Uterus (tissue), 4 donors: ENCODE results near the gene PDE4D. TPM values are rescaled to one million over a fixed set of nuclear protein-coding genes. Genes with fewer than 3 reads are reported as not detected.

ENCODE experiments used
- DNase-seq, 2 donors: peaks; one replicate each; pipeline ENCODE4 v3.0.0-alpha.2; 2019 to 2020
- H3K27ac ChIP-seq, 2 donors: fragments of 200-600 bp; sonication (generic); 1 replicate in 1 of 2; 2 replicates in 1 of 2; pipeline ENCODE4 v1.5.1; 2016 to 2018
- H3K27me3 ChIP-seq, 2 donors: fragments of 200-600 bp; sonication (generic); one replicate each; pipeline ENCODE4 v1.5.1; 2018 to 2019; ENCODE audit warnings: control low read depth in 1 of 2
- H3K36me3 ChIP-seq, 2 donors: fragments of 200-600 bp; sonication (generic); one replicate each; pipeline ENCODE4 v1.5.1; 2019; ENCODE audit warnings: control low read depth in 1 of 2
- H3K4me1 ChIP-seq, 2 donors: fragments of 200-600 bp; sonication (generic); one replicate each; pipeline ENCODE4 v1.5.1; 2018 to 2019; ENCODE audit warnings: control low read depth in 1 of 2
- H3K4me3 ChIP-seq, 2 donors: fragments of 200-600 bp; sonication (generic); 1 replicate in 1 of 2; 2 replicates in 1 of 2; pipeline ENCODE4 v1.5.1; 2018 to 2019; ENCODE audit warnings: mild to moderate bottlenecking in 1 of 2
- H3K9me3 ChIP-seq, 2 donors: fragments of 200-600 bp; sonication (generic); one replicate each; pipeline ENCODE4 v1.5.1; 2019; ENCODE audit warnings: control low read depth in 1 of 2
- POLR2A ChIP-seq, 2 donors: fragments of 450-650 bp; IDR thresholded peaks; one replicate each; pipeline ENCODE4 v1.6.1; 2016; ENCODE audit warnings: antibody characterized with exemption in 2 of 2, mild to moderate bottlenecking in 1 of 2, moderate library complexity in 1 of 2
- intact Hi-C: fragments of 100-400 bp; cut with DNase I; formaldehyde crosslinking; loops from one replicate; pipeline ENCODE4 v1.15.1; 2023; ENCODE audit warnings: low total_unique reads
- total RNA-seq, 4 donors: library from RNA; depleted of rRNA in 3 of 4; stranded (reverse); fragments of >200 nt in 3 of 4; gene quantifications; one replicate each; pipeline versions ENCODE4 v1.1.0 to v1.2.4, GENCODE V29; 2014 to 2023
- TF ChIP-seq, protein P1 (sequence below), 4 experiments: fragments of 200-600 bp in 2 of 4; fragments of 450-650 bp in 2 of 4; sonication (generic) in 2 of 4; IDR thresholded peaks; one replicate each; pipeline ENCODE4 v1.5.1; 2016 to 2019; ENCODE audit warnings: antibody characterized with exemption in 4 of 4, mild to moderate bottlenecking in 2 of 4, moderate library complexity in 1 of 4
- donor health status: DM: yes; HTN: yes; CAD: no.

PDE4D gene
- total RNA-seq, 4 donors from 2014 or later, result 27.1 to 77.0 (median 45.8) TPM

DNA sequence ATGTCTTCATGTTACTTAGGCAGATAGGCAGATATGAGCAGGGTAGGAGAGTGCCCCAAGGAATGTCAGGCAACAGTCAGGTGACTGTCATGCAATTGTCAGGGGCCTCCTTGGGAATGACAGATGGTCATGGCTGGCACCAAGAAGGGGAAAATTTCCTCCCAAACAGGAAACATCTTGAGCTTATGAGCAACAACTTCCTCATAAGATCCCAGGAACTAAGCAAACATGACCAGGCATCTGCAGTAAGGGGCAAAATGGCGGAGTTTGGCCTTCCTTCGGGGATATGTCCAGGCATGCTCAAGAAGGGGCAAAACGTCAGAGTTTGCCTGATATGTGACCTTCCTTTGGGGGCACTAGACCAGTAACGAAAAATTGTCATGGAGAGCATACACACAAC is 591.8 kb downstream of the PDE4D start:
- Histone ChIP-seq H3K4me3 (no peak overlapping the region), H3K9me3 (no peaks in the 10 kb centered on the region), H3K36me3 (no peaks in the 10 kb centered on the region), H3K4me1 (no peaks in the 10 kb centered on the region), H3K27me3 (no peaks in the 10 kb centered on the region), H3K27ac (peak overlapping the region in 1 of 2 donors; percentile 7)
- TF ChIP-seq POLR2A (IDR thresholded peaks at IDR 0.05), result no peak
- TF ChIP-seq, protein P1, sequence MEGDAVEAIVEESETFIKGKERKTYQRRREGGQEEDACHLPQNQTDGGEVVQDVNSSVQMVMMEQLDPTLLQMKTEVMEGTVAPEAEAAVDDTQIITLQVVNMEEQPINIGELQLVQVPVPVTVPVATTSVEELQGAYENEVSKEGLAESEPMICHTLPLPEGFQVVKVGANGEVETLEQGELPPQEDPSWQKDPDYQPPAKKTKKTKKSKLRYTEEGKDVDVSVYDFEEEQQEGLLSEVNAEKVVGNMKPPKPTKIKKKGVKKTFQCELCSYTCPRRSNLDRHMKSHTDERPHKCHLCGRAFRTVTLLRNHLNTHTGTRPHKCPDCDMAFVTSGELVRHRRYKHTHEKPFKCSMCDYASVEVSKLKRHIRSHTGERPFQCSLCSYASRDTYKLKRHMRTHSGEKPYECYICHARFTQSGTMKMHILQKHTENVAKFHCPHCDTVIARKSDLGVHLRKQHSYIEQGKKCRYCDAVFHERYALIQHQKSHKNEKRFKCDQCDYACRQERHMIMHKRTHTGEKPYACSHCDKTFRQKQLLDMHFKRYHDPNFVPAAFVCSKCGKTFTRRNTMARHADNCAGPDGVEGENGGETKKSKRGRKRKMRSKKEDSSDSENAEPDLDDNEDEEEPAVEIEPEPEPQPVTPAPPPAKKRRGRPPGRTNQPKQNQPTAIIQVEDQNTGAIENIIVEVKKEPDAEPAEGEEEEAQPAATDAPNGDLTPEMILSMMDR (IDR thresholded peaks at IDR 0.05), result no peak
- intact Hi-C loops, result no loop called here
- DNase-seq, result no peak

DNA sequence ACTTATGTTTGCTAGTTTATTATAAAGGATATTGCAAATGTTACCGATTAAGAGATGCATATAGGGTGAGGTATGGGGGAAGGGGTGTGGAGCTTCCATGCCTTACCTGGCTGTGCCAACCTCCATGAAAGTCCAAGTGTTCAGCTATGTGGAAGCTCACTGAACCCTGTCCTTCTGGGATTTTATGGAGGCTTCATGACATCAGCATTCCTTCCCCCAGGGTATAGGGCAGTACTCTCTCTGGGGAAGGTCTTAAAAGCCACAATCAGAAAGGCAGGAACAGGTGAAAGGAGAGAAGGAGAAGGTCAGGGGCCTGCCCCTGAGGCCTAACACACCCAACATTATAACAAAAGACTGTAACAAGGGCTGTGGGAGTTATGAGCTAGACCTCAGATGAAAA is 592.6 kb downstream of the PDE4D start:
- TF ChIP-seq, protein P1 (IDR thresholded peaks at IDR 0.05), result no peak
- no peak for TF ChIP-seq POLR2A (IDR thresholded peaks at IDR 0.05)
- Histone ChIP-seq H3K36me3 (no peaks in the 10 kb centered on the region), H3K27ac (no peak overlapping the region), H3K4me3 (no peak overlapping the region), H3K27me3 (no peaks in the 10 kb centered on the region), H3K4me1 (no peaks in the 10 kb centered on the region), H3K9me3 (no peaks in the 10 kb centered on the region)
- intact Hi-C loops, result no loop called here
- no peak for DNase-seq

DNA sequence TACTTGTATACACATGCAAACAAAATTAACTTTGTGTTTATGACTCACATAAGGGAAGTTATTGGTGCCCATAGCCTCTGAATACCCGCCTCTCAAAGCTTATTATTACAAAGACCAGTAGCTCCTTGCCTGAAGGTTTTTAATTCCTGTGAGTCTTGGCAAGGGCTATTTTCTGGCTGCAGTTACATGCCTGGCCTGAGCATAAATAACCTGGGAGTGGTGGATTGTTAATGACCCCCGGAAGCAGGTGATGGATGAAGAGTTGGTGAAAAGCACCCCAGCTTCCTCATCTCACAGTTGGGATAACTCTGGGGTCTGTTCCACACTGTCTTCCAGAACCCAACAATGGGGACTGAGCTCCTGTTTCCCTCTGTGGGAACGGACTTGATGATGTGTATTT is 594.5 kb downstream of the PDE4D start:
- Histone ChIP-seq H3K27ac (peak overlapping the region; percentile 10 to 31), H3K9me3 (no peaks in the 10 kb centered on the region), H3K4me3 (no peak overlapping the region), H3K4me1 (no peaks in the 10 kb centered on the region), H3K36me3 (no peaks in the 10 kb centered on the region), H3K27me3 (no peaks in the 10 kb centered on the region)
- DNase-seq, result no peak
- TF ChIP-seq POLR2A (IDR thresholded peaks at IDR 0.05), result no peak
- TF ChIP-seq, protein P1 (IDR thresholded peaks at IDR 0.05), result no peak
- intact Hi-C loops, result no loop called here

DNA sequence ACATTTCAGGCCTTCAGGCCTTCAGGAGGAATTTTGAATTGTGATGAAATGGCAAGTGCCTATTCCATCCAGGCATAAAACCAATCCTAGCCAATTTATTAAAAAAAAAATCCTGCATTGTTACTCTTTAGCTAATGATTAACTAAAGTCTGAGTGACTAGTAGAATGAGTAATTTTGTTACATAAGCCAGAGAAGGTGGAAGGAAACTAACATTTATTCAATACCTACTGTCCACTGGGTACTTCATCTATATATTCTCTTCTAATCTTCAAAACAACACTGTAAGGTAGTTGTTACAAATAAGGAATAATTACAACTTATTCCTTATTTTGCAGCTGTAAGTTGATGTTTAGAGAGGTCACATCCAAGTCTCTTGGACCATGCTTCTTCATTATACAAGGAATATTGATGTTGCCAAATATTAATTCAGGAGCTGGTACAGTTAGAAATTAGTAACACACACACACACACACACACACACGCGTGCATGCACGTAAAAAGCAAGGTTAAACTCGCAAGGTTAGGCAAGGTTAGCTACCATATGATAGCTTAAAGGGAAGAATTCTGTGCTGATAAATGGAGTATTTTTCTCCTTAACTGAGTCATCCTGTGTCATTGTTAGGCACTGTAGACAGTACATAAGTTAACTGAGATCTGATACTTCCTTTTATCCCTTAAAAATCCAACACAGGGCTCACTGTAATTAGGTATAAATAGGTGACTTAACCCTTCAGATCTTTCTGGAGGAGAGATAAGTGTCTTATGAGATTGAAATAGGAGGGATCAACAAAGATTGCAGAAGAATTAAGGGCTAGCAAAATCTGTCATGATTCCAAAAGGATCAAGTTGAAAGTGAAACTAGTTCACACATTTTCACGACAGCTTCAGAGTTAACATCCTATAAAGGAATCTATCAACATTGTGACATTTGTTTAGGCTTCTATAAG is 596.9 kb downstream of the PDE4D start:
- Histone ChIP-seq H3K27ac (peak overlapping the region; percentile 60 to 70), H3K9me3 (no peaks in the 10 kb centered on the region), H3K4me1 (no peaks in the 10 kb centered on the region), H3K36me3 (no peaks in the 10 kb centered on the region), H3K4me3 (peak overlapping the region; percentile 24 to 30), H3K27me3 (no peaks in the 10 kb centered on the region)
- no peak for TF ChIP-seq POLR2A (IDR thresholded peaks at IDR 0.05)
- intact Hi-C loops, result no loop called here
- no peak for DNase-seq

DNA sequence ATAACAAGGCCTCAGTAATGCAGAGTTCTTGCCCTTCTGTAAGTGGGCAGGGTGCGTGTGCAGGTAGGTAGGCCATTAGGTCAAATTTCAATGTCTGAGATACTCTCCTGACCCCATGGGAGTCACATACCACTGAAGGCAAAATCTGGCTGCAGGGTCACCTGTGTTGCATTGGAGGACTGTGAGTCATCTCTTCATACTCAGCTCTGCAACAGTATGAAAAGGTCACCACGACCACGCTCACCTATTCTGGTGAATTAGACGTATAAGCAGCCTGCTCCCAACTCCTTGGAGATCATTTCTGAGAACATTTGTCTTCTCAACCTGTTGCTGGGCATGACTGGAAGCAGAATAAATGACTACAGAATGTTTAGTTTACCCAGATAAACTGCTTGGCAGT is 599.8 kb downstream of the PDE4D start:
- no peaks in the 10 kb centered on the region for H3K27me3 ChIP-seq
- no peaks in the 10 kb centered on the region for H3K36me3 ChIP-seq
- TF ChIP-seq POLR2A (IDR thresholded peaks at IDR 0.05), result no peak
- intact Hi-C loops, result no loop called here
- H3K9me3 ChIP-seq, result no peaks in the 10 kb centered on the region
- H3K4me1 ChIP-seq, result no peaks in the 10 kb centered on the region
- H3K27ac ChIP-seq, result no peak overlapping the region
- no peak for DNase-seq
- no peak overlapping the region for H3K4me3 ChIP-seq

DNA sequence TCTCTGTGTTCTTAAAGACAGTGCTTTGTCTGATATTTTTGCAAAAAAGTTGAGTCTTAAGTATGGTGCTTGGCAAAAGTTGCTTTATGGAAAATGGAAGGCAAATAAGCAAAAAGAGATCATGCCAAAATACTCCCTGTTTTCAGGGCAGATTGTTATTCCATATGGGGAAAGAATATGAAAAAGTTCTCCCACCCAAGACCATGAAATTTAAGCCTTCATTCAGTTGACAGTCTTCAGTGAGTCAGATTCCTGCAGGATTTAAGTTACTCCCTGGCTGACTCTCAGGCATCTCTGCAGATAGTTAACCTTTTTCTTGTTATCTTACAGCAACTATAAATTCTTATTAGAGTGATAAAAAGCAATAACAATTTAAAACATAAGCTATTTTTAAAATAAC is 601.6 kb downstream of the PDE4D start:
- no peak overlapping the region for H3K27ac ChIP-seq

More for the DNA sequence above, 601.6 kb downstream of the PDE4D start:
- Histone ChIP-seq H3K9me3 (no peaks in the 10 kb centered on the region), H3K27me3 (no peaks in the 10 kb centered on the region), H3K36me3 (no peaks in the 10 kb centered on the region), H3K4me3 (no peak overlapping the region), H3K4me1 (no peaks in the 10 kb centered on the region)
- intact Hi-C loops, result no loop called here
- no peak for DNase-seq
- TF ChIP-seq, protein P1 (IDR thresholded peaks at IDR 0.05), result no peak
- TF ChIP-seq POLR2A (IDR thresholded peaks at IDR 0.05), result no peak
